Psoas muscle (tissue), 8 donors: Measurements from ENCODE around the gene SCG2. TPM values are rescaled to one million over a fixed set of nuclear protein-coding genes. Genes with fewer than 3 reads are reported as not detected.

Source experiments
- ATAC-seq, 4 donors: fragments of 200-7000 bp; cut with Tn5 transposase; one replicate each; pipeline ENCODE4 v1.9.1; 2020; ENCODE audit warnings: moderate library complexity in 3 of 4, mild to moderate bottlenecking in 2 of 4
- DNase-seq, 2 donors: peaks; one replicate each; pipeline ENCODE4 v3.0.0-alpha.2; 2020
- H3K27ac ChIP-seq: fragments of 200-600 bp; one replicate; pipeline ENCODE4 v1.8.0; 2022
- H3K27me3 ChIP-seq, 3 donors: fragments of 200-600 bp in 1 of 3; one replicate each; pipeline versions ENCODE4 v1.6.1 to v1.8.0; 2013 to 2022; ENCODE audit warnings: low read length in 2 of 3, mild to moderate bottlenecking in 2 of 3, moderate library complexity in 1 of 3; ENCODE audit not compliant: insufficient read depth in 3 of 3
- H3K36me3 ChIP-seq, 2 donors: fragments of 200-600 bp in 1 of 2; one replicate each; pipeline versions ENCODE4 v1.6.1 to v1.8.0; 2013 to 2022; ENCODE audit warnings: low read depth in 1 of 2, mild to moderate bottlenecking in 1 of 2, moderate library complexity in 1 of 2; ENCODE audit not compliant: insufficient read depth in 1 of 2
- H3K4me1 ChIP-seq: fragments of 200-600 bp; one replicate; pipeline ENCODE4 v1.8.0; 2022
- H3K4me3 ChIP-seq: fragments of 200-600 bp; one replicate; pipeline ENCODE4 v1.8.0; 2022; ENCODE audit warnings: mild to moderate bottlenecking
- H3K9me3 ChIP-seq: fragments of 200-600 bp; one replicate; pipeline ENCODE4 v1.8.0; 2022
- CTCF ChIP-seq: fragments of 200-600 bp; IDR thresholded peaks from one replicate; pipeline ENCODE4 v1.8.0; 2022; ENCODE audit warnings: antibody characterized with exemption
- WGBS, 3 donors: extraction: QIAGEN DNeasy Blood & Tissue Kit; methylation state at CpG; one replicate each; pipeline versions ENCODE4 v1.1.6 to v1.1.7; 2013; 5-methylcytosine and 5-hydroxymethylcytosine counted together
- intact Hi-C, 2 donors: fragments of 100-400 bp; cut with DNase I; formaldehyde crosslinking; loops; one replicate each; pipeline versions ENCODE4 v1.11.0 to v1.14.2; 2022
- polyA plus RNA-seq, 3 donors: library from polyadenylated mRNA; stranded (reverse); fragments of 200-250 nt; gene quantifications; one replicate each; pipeline ENCODE4 v1.2.3, GENCODE V29; 2013
- total RNA-seq, 4 donors: library from RNA; stranded (reverse); fragmentation: NEBNext Ultra II Directional in 2 of 4; extraction: Animal tissue kit (Norgen Biotek cat#: 25700) in 2 of 4; gene quantifications; one replicate each; pipeline versions ENCODE4 v1.2.1 to v1.2.4, GENCODE V29; 2021 to 2023
- donor health status: healthy with polysubstance abuse.
- donor health status: DM: no; HTN: no; CAD: no; lungs with moderate emphysema.
- donor health status: Bipolar disorder and iron deficiency.
- donor health status: healthy.
- donor health status: DM: yes; HTN: yes; CAD: no.
- donor health status: DM: no; HTN: no; CAD: no.
- donor health status: DM: no; HTN: no; CAD: no.
- donor health status: DM: yes; HTN: yes; CAD: no.

SCG2 gene
- total and polyA plus RNA-seq, 7 donors = 0.05 to 0.12 (median 0.08) TPM; not detected in 4

- 13 to 28% (median 23%) methylated on average over 2 of the region's 2 CpGs for WGBS, 3 donors
Measured at GRCh38 chr2:223586261-223586660, 15.9 kb downstream of the SCG2 start.

GRCh38 chr2:223585666-223586065, 16.5 kb downstream of the SCG2 start:
- Histone ChIP-seq H3K36me3 (no peaks in the 10 kb centered on the region), H3K4me1 (peaks cover 6% of the 10 kb centered on the region), H3K27me3 (no peaks in the 10 kb centered on the region), H3K9me3 (no peaks in the 10 kb centered on the region), H3K27ac (no peak overlapping the region), H3K4me3 (no peak overlapping the region)
- TF ChIP-seq CTCF = no peak
- 38 to 53% (median 46%) methylated on average over 4 of the region's 4 CpGs for WGBS, 3 donors
- intact Hi-C loops = no loop called here
- ATAC-seq (peak in 2 of 4 donors; percentile 58 to 66), DNase-seq (no peak)

More at GRCh38 chr2:223586261-223586660, 15.9 kb downstream of the SCG2 start:
- Histone ChIP-seq H3K4me3 (no peak overlapping the region), H3K27me3 (peaks cover 0 to under 1% (median 0%) of the 10 kb centered on the region in 3 donors), H3K36me3 (no peaks in the 10 kb centered on the region), H3K9me3 (no peaks in the 10 kb centered on the region), H3K4me1 (peaks cover 2% of the 10 kb centered on the region), H3K27ac (no peak overlapping the region)
- DNase-seq (no peak), ATAC-seq (peak; percentile 43 to 84 (median 74))
- intact Hi-C loops = no loop called here
- no peak for TF ChIP-seq CTCF

GRCh38 chr2:223582001-223582400, 20.2 kb downstream of the SCG2 start:
- no peaks in the 10 kb centered on the region for H3K36me3 ChIP-seq
- H3K4me3 ChIP-seq = no peak overlapping the region
- 76 to 79% (median 77%) methylated on average over 5 of the region's 5 CpGs for WGBS, 3 donors
- peaks cover 6% of the 10 kb centered on the region for H3K4me1 ChIP-seq
- H3K27me3 ChIP-seq = peaks cover 0 to 2% (median 0%) of the 10 kb centered on the region in 3 donors
- no peak for ATAC-seq
- H3K27ac ChIP-seq = no peak overlapping the region
- no peak for DNase-seq
- TF ChIP-seq CTCF = no peak
- no peaks in the 10 kb centered on the region for H3K9me3 ChIP-seq
- intact Hi-C loops = no loop called here

GRCh38 chr2:223580951-223581350, 21.2 kb downstream of the SCG2 start:
- TF ChIP-seq CTCF = no peak
- Histone ChIP-seq H3K27me3 (peaks cover 0 to 4% (median 0%) of the 10 kb centered on the region in 3 donors), H3K4me1 (peaks cover 6% of the 10 kb centered on the region), H3K4me3 (peak overlapping the region; percentile 26), H3K9me3 (no peaks in the 10 kb centered on the region), H3K27ac (no peak overlapping the region), H3K36me3 (no peaks in the 10 kb centered on the region)
- DNase-seq (no peak), ATAC-seq (peak; percentile 66 to 85 (median 76))
- 38 to 54% (median 39%) methylated on average over 6 of the region's 6 CpGs for WGBS, 3 donors
- intact Hi-C loops = no loop called here

- no peak for TF ChIP-seq CTCF
- intact Hi-C loops = no loop called here
- DNase-seq = no peak
Measured at GRCh38 chr2:223578846-223579245, 23.3 kb downstream of the SCG2 start.

More at GRCh38 chr2:223578846-223579245, 23.3 kb downstream of the SCG2 start:
- no peak for ATAC-seq
- no peak overlapping the region for H3K27ac ChIP-seq
- 90 to 93% (median 90%) methylated on average over 1 of the region's 1 CpG for WGBS, 3 donors
- H3K9me3 ChIP-seq = no peaks in the 10 kb centered on the region
- no peaks in the 10 kb centered on the region for H3K36me3 ChIP-seq
- H3K27me3 ChIP-seq = peaks cover 0 to 4% (median 0%) of the 10 kb centered on the region in 3 donors
- peaks cover 6% of the 10 kb centered on the region for H3K4me1 ChIP-seq
- H3K4me3 ChIP-seq = no peak overlapping the region
